ENCODE data around the gene RAPGEF1. TPM values are rescaled to one million over a fixed set of nuclear protein-coding genes. Genes with fewer than 3 reads are reported as not detected.

Gene RAPGEF1
- total RNA-seq, 1 experiment from 2014 or later: 82.0 TPM

- Histone ChIP-seq H3K9me3 (replicated peaks) (no peaks in the 10 kb centered on the region), H3K36me3 (peaks cover 40% of the 10 kb centered on the region), H3K4me3 (no peak overlapping the region), H3K27ac (no peak overlapping the region), H3K4me1 (peaks cover 22% of the 10 kb centered on the region), H3K27me3 (no peaks in the 10 kb centered on the region)
- DNase-seq: no peak
These were observed 152.0 kb downstream of the RAPGEF1 start for GRCh38 chr9:131587906-131588305.

- no peaks in the 10 kb centered on the region for H3K27me3 ChIP-seq
- H3K27ac ChIP-seq: no peak overlapping the region
- H3K36me3 ChIP-seq: peaks cover 42% of the 10 kb centered on the region
- no peaks in the 10 kb centered on the region for H3K9me3 ChIP-seq (replicated peaks)
- no peak overlapping the region for H3K4me3 ChIP-seq
- DNase-seq: no peak
- H3K4me1 ChIP-seq: peaks cover 16% of the 10 kb centered on the region
These were observed 152.5 kb downstream of the RAPGEF1 start for GRCh38 chr9:131587331-131587730.

- no peaks in the 10 kb centered on the region for H3K27me3 ChIP-seq
- H3K27ac ChIP-seq: no peak overlapping the region
- H3K9me3 ChIP-seq (replicated peaks): no peaks in the 10 kb centered on the region
- H3K4me3 ChIP-seq: no peak overlapping the region
- no peak for DNase-seq
- H3K4me1 ChIP-seq: no peaks in the 10 kb centered on the region
- H3K36me3 ChIP-seq: peaks cover 47% of the 10 kb centered on the region
These were observed 154.5 kb downstream of the RAPGEF1 start for GRCh38 chr9:131585375-131585774.

GRCh38 chr9:131584858-131585257, 155.0 kb downstream of the RAPGEF1 start:
- Histone ChIP-seq H3K9me3 (replicated peaks) (no peaks in the 10 kb centered on the region), H3K4me3 (no peak overlapping the region), H3K27me3 (no peaks in the 10 kb centered on the region), H3K27ac (no peak overlapping the region), H3K4me1 (no peaks in the 10 kb centered on the region), H3K36me3 (peaks cover 48% of the 10 kb centered on the region)
- no peak for DNase-seq

GRCh38 chr9:131583836-131584555, 155.9 kb downstream of the RAPGEF1 start:
- Histone ChIP-seq H3K27ac (no peak overlapping the region), H3K4me3 (no peak overlapping the region), H3K4me1 (no peaks in the 10 kb centered on the region), H3K9me3 (replicated peaks) (no peaks in the 10 kb centered on the region), H3K27me3 (no peaks in the 10 kb centered on the region), H3K36me3 (peaks cover 49% of the 10 kb centered on the region)
- DNase-seq: no peak

GRCh38 chr9:131583337-131583645, 156.6 kb downstream of the RAPGEF1 start:
- peaks cover 45% of the 10 kb centered on the region for H3K36me3 ChIP-seq
- no peaks in the 10 kb centered on the region for H3K4me1 ChIP-seq
- H3K27me3 ChIP-seq: no peaks in the 10 kb centered on the region
- no peak overlapping the region for H3K4me3 ChIP-seq
- no peak overlapping the region for H3K27ac ChIP-seq
- no peaks in the 10 kb centered on the region for H3K9me3 ChIP-seq (replicated peaks)
- peak in 1 of 2 experiments; percentile 12 for DNase-seq

GRCh38 chr9:131582466-131583336, 157.2 kb downstream of the RAPGEF1 start:
- Histone ChIP-seq H3K9me3 (replicated peaks) (no peaks in the 10 kb centered on the region), H3K4me3 (no peak overlapping the region), H3K4me1 (no peaks in the 10 kb centered on the region), H3K27ac (no peak overlapping the region), H3K27me3 (no peaks in the 10 kb centered on the region), H3K36me3 (peaks cover 46% of the 10 kb centered on the region)
- DNase-seq: no peak

GRCh38 chr9:131582056-131582455, 157.8 kb downstream of the RAPGEF1 start:
- no peak overlapping the region for H3K27ac ChIP-seq
- H3K9me3 ChIP-seq (replicated peaks): no peaks in the 10 kb centered on the region
- no peaks in the 10 kb centered on the region for H3K27me3 ChIP-seq
- peaks cover 45% of the 10 kb centered on the region for H3K36me3 ChIP-seq
- no peak for DNase-seq
- no peak overlapping the region for H3K4me3 ChIP-seq
- no peaks in the 10 kb centered on the region for H3K4me1 ChIP-seq

GRCh38 chr9:131580358-131580757, 159.5 kb downstream of the RAPGEF1 start:
- H3K36me3 ChIP-seq: peaks cover 48% of the 10 kb centered on the region

GRCh38 chr9:131579789-131580211, 160.1 kb downstream of the RAPGEF1 start:
- Histone ChIP-seq H3K4me3 (no peak overlapping the region), H3K36me3 (peaks cover 44% of the 10 kb centered on the region), H3K27me3 (no peaks in the 10 kb centered on the region), H3K4me1 (no peaks in the 10 kb centered on the region), H3K27ac (no peak overlapping the region), H3K9me3 (replicated peaks) (no peaks in the 10 kb centered on the region)
- DNase-seq: no peak

More at GRCh38 chr9:131580358-131580757, 159.5 kb downstream of the RAPGEF1 start:
- Histone ChIP-seq H3K9me3 (replicated peaks) (no peaks in the 10 kb centered on the region), H3K27ac (no peak overlapping the region), H3K4me3 (no peak overlapping the region), H3K4me1 (no peaks in the 10 kb centered on the region), H3K27me3 (no peaks in the 10 kb centered on the region)
- DNase-seq: no peak

GRCh38 chr9:131578731-131579504, 161.0 kb downstream of the RAPGEF1 start:
- Histone ChIP-seq H3K9me3 (replicated peaks) (no peaks in the 10 kb centered on the region), H3K4me3 (no peak overlapping the region), H3K36me3 (peaks cover 37% of the 10 kb centered on the region), H3K4me1 (no peaks in the 10 kb centered on the region), H3K27ac (no peak overlapping the region), H3K27me3 (no peaks in the 10 kb centered on the region)
- no peak for DNase-seq

GRCh38 chr9:131578021-131578420, 161.9 kb downstream of the RAPGEF1 start:
- no peak overlapping the region for H3K27ac ChIP-seq
- no peak overlapping the region for H3K4me3 ChIP-seq
- H3K27me3 ChIP-seq: no peaks in the 10 kb centered on the region
- H3K36me3 ChIP-seq: peaks cover 29% of the 10 kb centered on the region
- no peak for DNase-seq
- H3K9me3 ChIP-seq (replicated peaks): no peaks in the 10 kb centered on the region
- no peaks in the 10 kb centered on the region for H3K4me1 ChIP-seq

- Histone ChIP-seq H3K36me3 (peaks cover 27% of the 10 kb centered on the region), H3K27me3 (no peaks in the 10 kb centered on the region), H3K27ac (no peak overlapping the region), H3K9me3 (replicated peaks) (no peaks in the 10 kb centered on the region), H3K4me1 (no peaks in the 10 kb centered on the region), H3K4me3 (no peak overlapping the region)
- DNase-seq: no peak
These were observed 162.6 kb downstream of the RAPGEF1 start for GRCh38 chr9:131577005-131578000.
